B cell (primary cell): ENCODE measurements around the gene AGFG2. TPM values are rescaled to one million over a fixed set of nuclear protein-coding genes. Genes with fewer than 3 reads are reported as not detected.

Experiments
- ATAC-seq: fragments of 200-7000 bp; cut with Tn5 transposase; one replicate; pipeline ENCODE4 v1.10.0; 2021; ENCODE audit warnings: low read depth, mild to moderate bottlenecking, moderate number of reproducible peaks, moderate library complexity
- CTCF ChIA-PET: fragments of 350-600 bp; sonication (Branson Sonifier 250); formaldehyde crosslinking; loops from one replicate; lab custom pipeline; 2021; ENCODE audit warnings: antibody characterized with exemption, inconsistent platforms; lab: Charles Lee
- POLR2A ChIA-PET: fragments of 350-600 bp; sonication (Branson Sonifier 250); formaldehyde crosslinking; loops from one replicate; lab custom pipeline; 2021; ENCODE audit warnings: antibody characterized with exemption; lab: Charles Lee
- DNase-seq: peaks from one replicate; pipeline ENCODE4 v3.0.0; 2013
- H2AFZ ChIP-seq: 2 replicates; pipeline ENCODE4 v1.6.1; 2012; ENCODE audit warnings: mild to moderate bottlenecking, low read depth, low read length; ENCODE audit not compliant: insufficient read depth, poor library complexity, severe bottlenecking
- H3K27ac ChIP-seq, 2 donors: 1 replicate in 1 of 2; 2 replicates in 1 of 2; pipeline ENCODE4 v1.5.1; 2012 to 2013; ENCODE audit warnings: low read length in 2 of 2, mild to moderate bottlenecking in 2 of 2, moderate library complexity in 1 of 2
- H3K27me3 ChIP-seq, 4 experiments: fragments of 200-600 bp in 1 of 4; sonication (generic) in 1 of 4; replicated peaks in 1 of 4; 1 replicate in 2 of 4; 2 replicates in 2 of 4; pipeline versions ENCODE4 v1.6.1 to v1.7.0; 2013 to 2016; ENCODE audit warnings: low read length in 3 of 4, mild to moderate bottlenecking in 2 of 4, mixed read lengths in 1 of 4, moderate library complexity in 1 of 4; ENCODE audit not compliant: insufficient read depth in 4 of 4, control insufficient read depth in 3 of 4; ENCODE audit errors: control extremely low read depth in 1 of 4
- H3K36me3 ChIP-seq, 2 experiments: replicated peaks in 1 of 2; 1 replicate in 1 of 2; 2 replicates in 1 of 2; pipeline versions ENCODE4 v1.6.1 to v1.7.1; 2013; ENCODE audit warnings: low read length in 1 of 2; ENCODE audit not compliant: insufficient read depth in 2 of 2, control insufficient read depth in 1 of 2; ENCODE audit errors: control extremely low read depth in 1 of 2, extremely low read depth in 1 of 2
- H3K4me1 ChIP-seq, 2 donors: fragments of 200-600 bp in 1 of 2; sonication (generic) in 1 of 2; 1 replicate in 1 of 2; 2 replicates in 1 of 2; pipeline versions ENCODE4 v1.5.1 to v1.6.1; 2013 to 2017; ENCODE audit warnings: low read length in 2 of 2; ENCODE audit not compliant: control insufficient read depth in 2 of 2, insufficient read depth in 2 of 2
- H3K4me2 ChIP-seq: replicated peaks from 2 replicates; pipeline ENCODE3; 2012; ENCODE audit warnings: mild to moderate bottlenecking, low read depth, low read length; ENCODE audit not compliant: poor library complexity, severe bottlenecking
- H3K4me3 ChIP-seq, 5 experiments: fragments of 200-600 bp in 1 of 5; sonication (generic) in 1 of 5; 1 replicate in 3 of 5; 2 replicates in 2 of 5; pipeline versions ENCODE4 v1.5.1 to v1.7.0; 2011 to 2016; ENCODE audit warnings: low read length in 4 of 5, mild to moderate bottlenecking in 4 of 5, low read depth in 2 of 5, control low read depth in 1 of 5, moderate library complexity in 1 of 5; ENCODE audit not compliant: insufficient read depth in 1 of 5; ENCODE audit errors: control extremely low read depth in 1 of 5, extremely low read depth in 1 of 5
- H3K79me2 ChIP-seq: fragments of 200-600 bp; sonication (generic); one replicate; pipeline ENCODE4 v1.6.0; 2016; ENCODE audit warnings: low read length; ENCODE audit not compliant: control insufficient read depth, insufficient read depth
- H3K9ac ChIP-seq: fragments of 200-600 bp; sonication (generic); 2 replicates; pipeline ENCODE4 v1.6.1; 2017; ENCODE audit warnings: mild to moderate bottlenecking, low read length, moderate library complexity
- H3K9me3 ChIP-seq, 3 donors: one replicate each; pipeline versions ENCODE4 v1.6.1 to v1.7.1; 2013; ENCODE audit warnings: low read length in 2 of 3; ENCODE audit not compliant: control insufficient read depth in 2 of 3, insufficient read depth in 1 of 3; ENCODE audit errors: control extremely low read depth in 1 of 3
- H4K20me1 ChIP-seq: 2 replicates; pipeline ENCODE4 v1.6.0; 2012; ENCODE audit warnings: mild to moderate bottlenecking, low read length; ENCODE audit not compliant: insufficient read depth, control insufficient read depth, poor library complexity, severe bottlenecking
- H3K27ac Mint-ChIP-seq: one replicate; pipeline ENCODE4 v1.8.0; 2021; ENCODE audit warnings: mixed read lengths
- H3K27me3 Mint-ChIP-seq: one replicate; pipeline ENCODE4 v1.8.0; 2021; ENCODE audit warnings: mixed read lengths
- H3K4me1 Mint-ChIP-seq: one replicate; pipeline ENCODE4 v1.8.0; 2021; ENCODE audit warnings: mixed read lengths
- H3K4me3 Mint-ChIP-seq: one replicate; pipeline ENCODE4 v1.8.0; 2021; ENCODE audit warnings: mixed read lengths
- H3K9me3 Mint-ChIP-seq: one replicate; pipeline ENCODE4 v1.8.0; 2022; ENCODE audit warnings: mixed read lengths; ENCODE audit not compliant: insufficient read depth
- CTCF ChIP-seq: fragments of 200-600 bp; IDR thresholded peaks from one replicate; pipeline ENCODE4 v1.8.0; 2022; ENCODE audit warnings: antibody characterized with exemption, mild to moderate bottlenecking
- EZH2 ChIP-seq: IDR thresholded peaks from 2 replicates; pipeline ENCODE4 v1.6.1; 2012; ENCODE audit warnings: borderline replicate concordance, low read depth, mild to moderate bottlenecking, moderate library complexity, low read length; ENCODE audit not compliant: insufficient read depth, poor library complexity, severe bottlenecking
- WGBS: methylation state at CpG from one replicate; pipeline ENCODE4 v1.1.5; 2013; ENCODE audit warnings: missing lambda C conversion rate; ENCODE audit not compliant: insufficient coverage; 5-methylcytosine and 5-hydroxymethylcytosine counted together
- intact Hi-C: fragments of 100-400 bp; cut with micrococcal nuclease; formaldehyde crosslinking; loops from one replicate; pipeline ENCODE4 v1.10.0; 2022
- polyA plus RNA-seq: library from polyadenylated mRNA; depleted of rRNA; stranded (reverse); fragments of >200 nt; gene quantifications from 2 replicates; pipeline ENCODE4 v1.2.3, GENCODE V29; 2012
- total RNA-seq, 2 donors: library from RNA; stranded (reverse); fragments of 120-200 nt in 1 of 2; gene quantifications; 1 replicate in 1 of 2; 2 replicates in 1 of 2; pipeline versions ENCODE4 v1.2.3 to v1.2.4, GENCODE V29; 2013 to 2022

AGFG2 gene
- total and polyA plus RNA-seq, 2 donors (not counting 1 experiment from before 2014, with no cell fraction given), result 11.0 TPM

- DNase-seq, result no peak
- peaks cover 45% of the 10 kb centered on the region for H3K79me2 ChIP-seq
- no peaks in the 10 kb centered on the region for H3K36me3 ChIP-seq
- no peaks in the 10 kb centered on the region for H3K27me3 ChIP-seq
- H4K20me1 ChIP-seq, result no peaks in the 10 kb centered on the region
- Mint-ChIP-seq H3K27me3 (no peaks in the 10 kb centered on the region), H3K9me3 (no peaks in the 10 kb centered on the region), H3K27ac (no peak overlapping the region), H3K4me1 (peaks cover 43% of the 10 kb centered on the region), H3K4me3 (peak overlapping the region; percentile 91)
- POLR2A ChIA-PET, result interaction anchor here (0.7 to 1.6 kb wide), 4 partner anchors 10 to 166 kb away, joined by 3 to 9 read pairs (median 5); partner anchors contain the start of genes FBXO24 and POP7
- WGBS, result under 1% methylated on average over 38 of the region's 44 CpGs
- H3K4me2 ChIP-seq, result peak overlapping the region; percentile 88
- H3K27ac ChIP-seq, result no peak overlapping the region
- peaks cover 14 to 23% of the 10 kb centered on the region in 2 donors for H3K4me1 ChIP-seq
- intact Hi-C loops, result loop anchor here (1.0 to 2.0 kb wide), 9 partner anchors 11 to 313 kb away; partner anchors contain the start of genes FBXO24, GNB2, LRCH4 and MEPCE
- no peak for TF ChIP-seq CTCF
- TF ChIP-seq EZH2, result no peak
- peak overlapping the region; percentile 97 for H2AFZ ChIP-seq
- H3K4me3 ChIP-seq, result peak overlapping the region in 4 of 5 experiments; percentile 62 to 84 (median 77)
- CTCF ChIA-PET, result interaction anchor here (0.7 to 2.9 kb wide), 6 partner anchors 10 to 152 kb away, joined by 3 to 17 read pairs (median 4); no protein-coding TSS in a partner anchor
- ATAC-seq, result no peak
- no peaks in the 10 kb centered on the region for H3K9me3 ChIP-seq
- H3K9ac ChIP-seq, result peak overlapping the region; percentile 82
These were observed 518 bp downstream of the AGFG2 start for GRCh38 chr7:100539436-100540006.

- Mint-ChIP-seq H3K4me3 (peak overlapping the region; percentile 91), H3K27me3 (no peaks in the 10 kb centered on the region), H3K4me1 (peaks cover 49% of the 10 kb centered on the region), H3K9me3 (no peaks in the 10 kb centered on the region), H3K27ac (no peak overlapping the region)
- Histone ChIP-seq H3K27me3 (no peaks in the 10 kb centered on the region), H3K79me2 (peaks cover 50% of the 10 kb centered on the region), H3K9me3 (no peaks in the 10 kb centered on the region), H4K20me1 (no peaks in the 10 kb centered on the region), H3K4me1 (peaks cover 18 to 29% of the 10 kb centered on the region in 2 donors), H2AFZ (peak overlapping the region; percentile 97), H3K9ac (peak overlapping the region; percentile 82), H3K27ac (no peak overlapping the region), H3K4me3 (peak overlapping the region in 3 of 5 experiments; percentile 62 to 84 (median 72)), H3K36me3 (no peaks in the 10 kb centered on the region), H3K4me2 (peak overlapping the region; percentile 88)
- ATAC-seq (no peak), DNase-seq (no peak)
- CTCF ChIA-PET, result interaction anchor here (0.7 to 2.9 kb wide), 4 partner anchors 9 to 60 kb away, joined by 3 to 17 read pairs (median 4); no protein-coding TSS in a partner anchor
- TF ChIP-seq EZH2, result no peak
- no peak for TF ChIP-seq CTCF
- intact Hi-C loops, result no loop called here
- POLR2A ChIA-PET, result no interaction called here
- WGBS, result 77% methylated on average over 4 of the region's 6 CpGs
These were observed 1.2 kb downstream of the AGFG2 start for GRCh38 chr7:100540073-100540723.
